Inferior parietal cortex (tissue), 1 donor: ENCODE data around the gene CLRN2.
"Not testable (repeated sequence)": the region's sequence is repeated elsewhere in the genome, so short reads cannot be mapped to it uniquely, and the experiment has no call there.

Source experiments
- DNase-seq: peaks from one replicate; pipeline ENCODE4 v3.0.0-alpha.2; 2016; ENCODE audit errors: extremely low spot score

Gene CLRN2

GRCh38 chr4:17504081-17504480 lies 10.9 kb upstream of the CLRN2 start:
- DNase-seq: no peak

- no peak for DNase-seq
These were observed 4.4 kb upstream of the CLRN2 start for GRCh38 chr4:17510582-17510981.

GRCh38 chr4:17511051-17511450 lies 3.9 kb upstream of the CLRN2 start:
- DNase-seq: peak; percentile 57

GRCh38 chr4:17511509-17511949 lies 3.4 kb upstream of the CLRN2 start:
- peak; percentile 53 for DNase-seq

- DNase-seq: peak; percentile 79
These were observed 2.8 kb upstream of the CLRN2 start, which contains the start of gene QDPR for GRCh38 chr4:17511950-17512795. QDPR (minus strand) TSS chr4:17512090; CDS start chr4:17512054, 36 bp downstream.

GRCh38 chr4:17512973-17513665 lies 1.8 kb upstream of the CLRN2 start:
- peak; percentile 52 for DNase-seq

GRCh38 chr4:17515445-17516407 lies 761 bp downstream of the CLRN2 start:
- DNase-seq: no peak

- DNase-seq: no peak
These were observed 2.0 kb downstream of the CLRN2 start for GRCh38 chr4:17516980-17517379.

- DNase-seq: no peak
These were observed 2.7 kb downstream of the CLRN2 start for GRCh38 chr4:17517664-17518063.

GRCh38 chr4:17521595-17521994 lies 6.6 kb downstream of the CLRN2 start:
- no peak for DNase-seq

- no peak for DNase-seq
These were observed 8.7 kb downstream of the CLRN2 start for GRCh38 chr4:17523662-17524061.

- DNase-seq: no peak
These were observed 11.9 kb downstream of the CLRN2 start for GRCh38 chr4:17526695-17527477.

GRCh38 chr4:17528551-17529165 lies 13.7 kb downstream of the CLRN2 start:
- no peak for DNase-seq

GRCh38 chr4:17531538-17532285 lies 16.7 kb downstream of the CLRN2 start:
- no peak for DNase-seq

GRCh38 chr4:17534705-17535104 lies 19.7 kb downstream of the CLRN2 start:
- DNase-seq: no peak

- DNase-seq: no peak
These were observed 20.3 kb downstream of the CLRN2 start for GRCh38 chr4:17535242-17535641.

GRCh38 chr4:17535906-17536305 lies 20.9 kb downstream of the CLRN2 start:
- DNase-seq: no peak

GRCh38 chr4:17537060-17537459 lies 22.1 kb downstream of the CLRN2 start:
- DNase-seq: not testable (repeated sequence)

GRCh38 chr4:17544205-17544604 lies 29.2 kb downstream of the CLRN2 start:
- DNase-seq: peak; percentile 90

- DNase-seq: peak; percentile 75
These were observed 29.9 kb downstream of the CLRN2 start for GRCh38 chr4:17544831-17545234.
